DND-41 (cell line): ENCODE data around the gene MYLK4.

Experiments
- ATAC-seq: fragments of 200-7000 bp; cut with Tn5 transposase; 3 replicates; pipeline ENCODE4 v1.9.1; 2021; ENCODE audit warnings: low read depth; ENCODE audit not compliant: insufficient read depth
- DNase-seq: peaks from one replicate; pipeline ENCODE4 v3.0.0-alpha.2; 2020
- H2AFZ ChIP-seq: 2 replicates; pipeline ENCODE4 v1.6.0; 2012; ENCODE audit warnings: low read depth, low read length
- H3K27ac ChIP-seq: 2 replicates; pipeline ENCODE4 v1.5.1; 2012; ENCODE audit warnings: low read length, inconsistent platforms
- H3K27me3 ChIP-seq: fragments of 200-600 bp; sonication (generic); 2 replicates; pipeline ENCODE4 v1.6.0; 2012; ENCODE audit warnings: low read length, mild to moderate bottlenecking, inconsistent platforms; ENCODE audit not compliant: insufficient read depth, poor library complexity
- H3K36me3 ChIP-seq: 2 replicates; pipeline ENCODE4 v1.5.1; 2012; ENCODE audit warnings: low read length, inconsistent platforms; ENCODE audit not compliant: insufficient read depth
- H3K4me1 ChIP-seq: 2 replicates; pipeline ENCODE4 v1.5.1; 2012; ENCODE audit warnings: mild to moderate bottlenecking, low read length; ENCODE audit not compliant: insufficient read depth
- H3K4me2 ChIP-seq: 2 replicates; pipeline ENCODE4 v1.6.0; 2012; ENCODE audit warnings: mild to moderate bottlenecking, moderate library complexity, low read length, inconsistent platforms; ENCODE audit not compliant: insufficient read depth
- H3K4me3 ChIP-seq, 2 experiments: fragments of 200-600 bp in 1 of 2; shearing (Covaris generic) in 1 of 2; 2 replicates each; pipeline ENCODE4 v1.5.1; 2012 to 2016; ENCODE audit warnings: inconsistent platforms in 2 of 2, low read length in 2 of 2, mild to moderate bottlenecking in 2 of 2, low read depth in 1 of 2, moderate library complexity in 1 of 2
- H3K79me2 ChIP-seq: 2 replicates; pipeline ENCODE4 v1.6.0; 2012; ENCODE audit warnings: low read length, inconsistent platforms; ENCODE audit not compliant: insufficient read depth
- H3K9ac ChIP-seq: 2 replicates; pipeline ENCODE4 v1.6.0; 2012; ENCODE audit warnings: low read depth, mild to moderate bottlenecking, inconsistent platforms, low read length, moderate library complexity
- H3K9me3 ChIP-seq: 2 replicates; pipeline ENCODE4 v1.5.1; 2012; ENCODE audit warnings: low read length, moderate library complexity, mild to moderate bottlenecking, inconsistent platforms; ENCODE audit not compliant: insufficient read depth, severe bottlenecking
- H4K20me1 ChIP-seq: 2 replicates; pipeline ENCODE4 v1.6.0; 2012; ENCODE audit warnings: low read length; ENCODE audit not compliant: insufficient read depth
- CTCF ChIP-seq: IDR thresholded peaks from 2 replicates; pipeline ENCODE4 v1.5.1; 2012; ENCODE audit warnings: borderline replicate concordance, low read length, moderate library complexity, mild to moderate bottlenecking; ENCODE audit not compliant: poor library complexity, severe bottlenecking; ENCODE audit errors: extremely low read depth
- EZH2 ChIP-seq: IDR thresholded peaks from 3 replicates; pipeline ENCODE4 v1.6.1; 2012; ENCODE audit warnings: borderline replicate concordance, low read depth, mild to moderate bottlenecking, moderate library complexity, low read length, inconsistent platforms; ENCODE audit not compliant: severe bottlenecking

MYLK4 gene

GRCh38 chr6:2751871-2752270 lies 1.1 kb upstream of the MYLK4 start:
- H2AFZ ChIP-seq: no peak overlapping the region
- no peak overlapping the region for H3K9ac ChIP-seq
- TF ChIP-seq EZH2: no peak
- TF ChIP-seq CTCF: no peak
- H3K79me2 ChIP-seq: no peaks in the 10 kb centered on the region
- no peak overlapping the region for H3K4me3 ChIP-seq
- no peaks in the 10 kb centered on the region for H4K20me1 ChIP-seq
- H3K4me1 ChIP-seq: peaks cover 11% of the 10 kb centered on the region
- ATAC-seq (peak; percentile 80), DNase-seq (peak; percentile 34)
- no peak overlapping the region for H3K27ac ChIP-seq
- peaks cover 4% of the 10 kb centered on the region for H3K27me3 ChIP-seq
- H3K9me3 ChIP-seq: no peaks in the 10 kb centered on the region
- no peaks in the 10 kb centered on the region for H3K36me3 ChIP-seq
- H3K4me2 ChIP-seq: no peak overlapping the region

- Histone ChIP-seq H3K79me2 (no peaks in the 10 kb centered on the region), H3K36me3 (no peaks in the 10 kb centered on the region), H3K27ac (no peak overlapping the region), H3K4me1 (peaks cover 11% of the 10 kb centered on the region), H4K20me1 (no peaks in the 10 kb centered on the region), H3K4me3 (no peak overlapping the region), H3K27me3 (no peaks in the 10 kb centered on the region), H3K9me3 (no peaks in the 10 kb centered on the region), H3K4me2 (no peak overlapping the region), H2AFZ (0 out of 2 replicates have a peak overlapping the region, but pooled peaks have one; percentile 29), H3K9ac (no peak overlapping the region)
- ATAC-seq: peak; percentile 78
- TF ChIP-seq EZH2 (no peak), CTCF (peak; percentile 81)
- DNase-seq: peak; percentile 69
These were observed 637 bp downstream of the MYLK4 start for GRCh38 chr6:2749969-2750600.

GRCh38 chr6:2748183-2748582 lies 2.5 kb downstream of the MYLK4 start:
- no peak overlapping the region for H3K27ac ChIP-seq
- H3K4me3 ChIP-seq: no peak overlapping the region
- H3K79me2 ChIP-seq: no peaks in the 10 kb centered on the region
- no peaks in the 10 kb centered on the region for H3K9me3 ChIP-seq
- no peak for ATAC-seq
- peaks cover 11% of the 10 kb centered on the region for H3K4me1 ChIP-seq
- H4K20me1 ChIP-seq: no peaks in the 10 kb centered on the region
- no peak for DNase-seq
- no peaks in the 10 kb centered on the region for H3K27me3 ChIP-seq
- no peaks in the 10 kb centered on the region for H3K36me3 ChIP-seq
- TF ChIP-seq EZH2 (no peak), CTCF (no peak)
- H3K4me2 ChIP-seq: no peak overlapping the region
- H3K9ac ChIP-seq: no peak overlapping the region
- no peak overlapping the region for H2AFZ ChIP-seq
